ENCODE data around the gene ARHGEF35.
A peak's percentile ranks its signal among the peaks of the same experiment; 100 is the strongest.
"Not testable (repeated sequence)": the region's sequence is repeated elsewhere in the genome, so short reads cannot be mapped to it uniquely, and the experiment has no call there.

ARHGEF35 gene
- total RNA-seq = 0 to 0.49 (median 0.26) reads per million in 18 experiments

GRCh38 chr7:144195212-144195872 is at the start of gene ARHGEF35:
TSS of gene ARHGEF35 (minus strand) at chr7:144195833. CDS start at chr7:144188383, 7,450 bp downstream.
- not testable (repeated sequence) for DNase-seq

GRCh38 chr7:144245372-144245771 is 49.7 kb upstream of the ARHGEF35 start:
- not testable (repeated sequence) for DNase-seq

- not testable (repeated sequence) for DNase-seq
Measured at GRCh38 chr7:144239365-144239764, 43.7 kb upstream of the ARHGEF35 start, which contains the start of gene OR2A42. TSS of gene OR2A42 (minus strand) at chr7:144239605. CDS start at chr7:144232843, 6,762 bp downstream.

- peak in 1 of 2 donors; percentile 0 for DNase-seq
Measured at GRCh38 chr7:144238530-144239082, 43.0 kb upstream of the ARHGEF35 start.

- DNase-seq = not testable (repeated sequence)
Measured at GRCh38 chr7:144233039-144233438, 37.4 kb upstream of the ARHGEF35 start.

- not testable (repeated sequence) for DNase-seq
Measured at GRCh38 chr7:144231027-144231426, 35.4 kb upstream of the ARHGEF35 start.

GRCh38 chr7:144228810-144229209 is 33.2 kb upstream of the ARHGEF35 start:
- peak in 1 of 2 donors; percentile 0 for DNase-seq

- DNase-seq = peak; percentile 1 to 2
Measured at GRCh38 chr7:144226866-144227265, 31.2 kb upstream of the ARHGEF35 start.

GRCh38 chr7:144223675-144224074 is 28.0 kb upstream of the ARHGEF35 start:
- not testable (repeated sequence) for DNase-seq

GRCh38 chr7:144220531-144220930 is 24.9 kb upstream of the ARHGEF35 start:
- not testable (repeated sequence) for DNase-seq

- not testable (repeated sequence) for DNase-seq
Measured at GRCh38 chr7:144219149-144219548, 23.5 kb upstream of the ARHGEF35 start.

GRCh38 chr7:144218581-144218980 is 22.9 kb upstream of the ARHGEF35 start:
- DNase-seq = peak in 1 of 2 donors; percentile 1

- not testable (repeated sequence) for DNase-seq
Measured at GRCh38 chr7:144217200-144217599, 21.6 kb upstream of the ARHGEF35 start.

- DNase-seq = not testable (repeated sequence)
Measured at GRCh38 chr7:144205306-144205705, 9.7 kb upstream of the ARHGEF35 start.

GRCh38 chr7:144203086-144203485 is 7.5 kb upstream of the ARHGEF35 start:
- not testable (repeated sequence) for DNase-seq

- DNase-seq = not testable (repeated sequence)
Measured at GRCh38 chr7:144201978-144202377, 6.3 kb upstream of the ARHGEF35 start.

- not testable (repeated sequence) for DNase-seq
Measured at GRCh38 chr7:144198934-144199333, 3.3 kb upstream of the ARHGEF35 start.

- DNase-seq = not testable (repeated sequence)
Measured at GRCh38 chr7:144194453-144194852, 1.2 kb downstream of the ARHGEF35 start.

- DNase-seq = not testable (repeated sequence)
Measured at GRCh38 chr7:144193782-144194181, 1.9 kb downstream of the ARHGEF35 start.

- DNase-seq = not testable (repeated sequence)
Measured at GRCh38 chr7:144188578-144189171, 7.0 kb downstream of the ARHGEF35 start.

GRCh38 chr7:144187848-144188247 is 7.8 kb downstream of the ARHGEF35 start:
- not testable (repeated sequence) for DNase-seq

- DNase-seq = not testable (repeated sequence)
Measured at GRCh38 chr7:144183166-144183565, 12.5 kb downstream of the ARHGEF35 start, which contains the start of gene CTAGE4. TSS of gene CTAGE4 (plus strand) at chr7:144183466. CDS start at chr7:144183504, 38 bp downstream.

- not testable (repeated sequence) for DNase-seq
Measured at GRCh38 chr7:144179165-144179479, 16.5 kb downstream of the ARHGEF35 start.

All from inflammatory macrophage (primary cell).